PC-9 (cell line): ENCODE measurements around the gene SLC1A4.

Experiments used
- EZH2 ChIP-seq: fragments of 200-600 bp; sonication (generic); IDR thresholded peaks from 2 replicates; pipeline ENCODE4 v1.8.0; 2017; ENCODE audit warnings: antibody characterized with exemption, low read depth
- TF ChIP-seq, protein P1 (sequence below): fragments of 200-600 bp; sonication (generic); conservative IDR thresholded peaks from 2 replicates; pipeline ENCODE4 v1.6.1; 2017; ENCODE audit warnings: mixed run types, antibody characterized with exemption, mild to moderate bottlenecking, moderate library complexity

DNA sequence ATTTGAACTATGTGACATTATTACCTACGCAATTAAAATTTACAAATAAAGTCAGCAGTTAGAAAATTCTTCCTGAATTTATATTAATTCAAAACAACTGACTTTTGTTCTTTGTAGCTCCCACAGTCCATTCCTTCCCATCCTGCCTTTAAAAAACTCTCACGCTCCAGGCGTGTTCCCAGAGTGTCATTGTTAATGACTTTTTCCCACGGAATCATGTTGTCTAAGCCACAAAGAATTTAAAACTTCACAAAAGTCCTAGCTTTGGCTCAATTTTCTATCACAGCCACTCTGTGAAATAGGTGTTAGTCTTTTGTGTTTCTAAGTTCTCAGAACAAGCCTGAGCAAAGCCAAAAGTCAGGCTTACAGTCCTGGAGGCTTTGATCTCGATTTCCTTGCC is 26.5 kb downstream of the SLC1A4 start:
- TF ChIP-seq, protein P1, sequence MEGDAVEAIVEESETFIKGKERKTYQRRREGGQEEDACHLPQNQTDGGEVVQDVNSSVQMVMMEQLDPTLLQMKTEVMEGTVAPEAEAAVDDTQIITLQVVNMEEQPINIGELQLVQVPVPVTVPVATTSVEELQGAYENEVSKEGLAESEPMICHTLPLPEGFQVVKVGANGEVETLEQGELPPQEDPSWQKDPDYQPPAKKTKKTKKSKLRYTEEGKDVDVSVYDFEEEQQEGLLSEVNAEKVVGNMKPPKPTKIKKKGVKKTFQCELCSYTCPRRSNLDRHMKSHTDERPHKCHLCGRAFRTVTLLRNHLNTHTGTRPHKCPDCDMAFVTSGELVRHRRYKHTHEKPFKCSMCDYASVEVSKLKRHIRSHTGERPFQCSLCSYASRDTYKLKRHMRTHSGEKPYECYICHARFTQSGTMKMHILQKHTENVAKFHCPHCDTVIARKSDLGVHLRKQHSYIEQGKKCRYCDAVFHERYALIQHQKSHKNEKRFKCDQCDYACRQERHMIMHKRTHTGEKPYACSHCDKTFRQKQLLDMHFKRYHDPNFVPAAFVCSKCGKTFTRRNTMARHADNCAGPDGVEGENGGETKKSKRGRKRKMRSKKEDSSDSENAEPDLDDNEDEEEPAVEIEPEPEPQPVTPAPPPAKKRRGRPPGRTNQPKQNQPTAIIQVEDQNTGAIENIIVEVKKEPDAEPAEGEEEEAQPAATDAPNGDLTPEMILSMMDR: no peak
- no peak for TF ChIP-seq EZH2
